Stimulated activated effector memory CD8-positive, alpha-beta T cell treated with anti-CD3 and anti-CD28 coated beads, Interleukin-12 subunit alpha, Interleukin-12 subunit beta, amount 100 ng/mL, for 72 hours (primary cell): ENCODE results near the gene RAB33B.
A peak's percentile ranks its signal among the peaks of the same experiment; 100 is the strongest.
"Not testable (repeated sequence)": the region's sequence is repeated elsewhere in the genome, so short reads cannot be mapped to it uniquely, and the experiment has no call there.

Experiments
- ATAC-seq: fragments of 150-1000 bp; cut with Tn5 transposase; 2 replicates; pipeline ENCODE4 v1.10.0; 2021
- DNase-seq, 2 donors: peaks; one replicate each; pipeline ENCODE4 v3.0.0; 2021 to 2022; ENCODE audit warnings: low spot score in 2 of 2
- H3K27ac Mint-ChIP-seq: one replicate; pipeline ENCODE4 v1.8.0; 2022; ENCODE audit warnings: mild to moderate bottlenecking, mixed read lengths
- H3K36me3 Mint-ChIP-seq: one replicate; pipeline ENCODE4 v1.8.0; 2022; ENCODE audit warnings: mild to moderate bottlenecking, mixed read lengths
- H3K4me1 Mint-ChIP-seq: one replicate; pipeline ENCODE4 v1.8.0; 2022; ENCODE audit warnings: mixed read lengths
- H3K4me3 Mint-ChIP-seq: one replicate; pipeline ENCODE4 v1.8.0; 2022; ENCODE audit warnings: mild to moderate bottlenecking, mixed read lengths
- H3K9me3 Mint-ChIP-seq: one replicate; pipeline ENCODE4 v1.8.0; 2022; ENCODE audit warnings: mixed read lengths

Gene RAB33B

GRCh38 chr4:139454111-139455045 lies at the start of gene RAB33B:
Gene RAB33B, plus strand, starts transcription at chr4:139454121. Its CDS starts 75 bp downstream, at chr4:139454196.
- H3K4me1 Mint-ChIP-seq: peaks cover 60% of the 10 kb centered on the region
- H3K9me3 Mint-ChIP-seq: no peaks in the 10 kb centered on the region
- peak; percentile 2 for ATAC-seq
- H3K36me3 Mint-ChIP-seq: peaks cover 29% of the 10 kb centered on the region
- peak in 1 of 2 donors; percentile 9 for DNase-seq
- peak within 1 kb of the TSS; percentile 96 for H3K4me3 Mint-ChIP-seq
- H3K27ac Mint-ChIP-seq: peak within 1 kb of the TSS; percentile 97

GRCh38 chr4:139410312-139410711 lies 43.6 kb upstream of the RAB33B start:
- ATAC-seq (no peak), DNase-seq (no peak)
- Mint-ChIP-seq H3K36me3 (no peaks in the 10 kb centered on the region), H3K9me3 (peaks cover 5% of the 10 kb centered on the region), H3K27ac (peak overlapping the region; percentile 1), H3K4me1 (no peaks in the 10 kb centered on the region), H3K4me3 (no peak overlapping the region)

GRCh38 chr4:139414671-139415210 lies 39.2 kb upstream of the RAB33B start:
- not testable (repeated sequence) for H3K4me3 Mint-ChIP-seq, DNase-seq, ATAC-seq, H3K27ac Mint-ChIP-seq, H3K36me3 Mint-ChIP-seq, H3K9me3 Mint-ChIP-seq
- H3K4me1 Mint-ChIP-seq: peaks cover 14% of the 10 kb centered on the region

DNA sequence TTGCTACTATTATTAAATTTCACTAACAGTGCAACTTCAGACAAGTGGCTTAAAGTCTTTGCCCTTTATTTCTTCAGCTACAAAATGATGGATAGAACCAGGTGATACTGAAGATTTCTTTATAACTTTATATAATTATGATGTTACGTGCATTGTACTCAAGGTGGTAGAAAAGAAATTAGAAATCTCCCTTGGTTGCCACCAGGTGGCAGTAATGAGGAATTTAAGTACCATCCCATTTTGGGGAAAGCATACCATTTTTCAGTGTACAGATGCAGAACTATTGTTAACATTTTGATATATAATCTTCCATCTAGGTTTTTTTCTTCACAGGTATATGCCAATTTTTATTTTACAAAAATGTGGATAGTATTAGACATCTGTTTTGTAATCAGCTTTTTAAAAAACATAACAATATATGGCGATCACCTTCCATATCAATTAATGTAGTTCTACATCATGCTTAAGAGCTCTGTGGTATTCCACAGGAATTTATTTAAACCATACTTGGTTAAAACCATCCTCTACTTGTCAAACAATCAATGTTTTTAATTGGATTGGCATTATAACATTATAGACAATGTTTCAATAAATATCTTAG lies 37.7 kb upstream of the RAB33B start:
- ATAC-seq (no peak), DNase-seq (no peak)
- H3K4me3 Mint-ChIP-seq: no peak overlapping the region
- H3K4me1 Mint-ChIP-seq: peaks cover 15% of the 10 kb centered on the region
- H3K36me3 Mint-ChIP-seq: peaks cover 8% of the 10 kb centered on the region
- no peak overlapping the region for H3K27ac Mint-ChIP-seq
- peaks cover 5% of the 10 kb centered on the region for H3K9me3 Mint-ChIP-seq

- Mint-ChIP-seq H3K27ac (peak overlapping the region; percentile 74), H3K4me1 (peaks cover 15% of the 10 kb centered on the region), H3K36me3 (peaks cover 8% of the 10 kb centered on the region), H3K4me3 (no peak overlapping the region), H3K9me3 (peaks cover 11% of the 10 kb centered on the region)
- peak; percentile 54 for ATAC-seq
- no peak for DNase-seq
Measured at GRCh38 chr4:139419388-139419914, 34.5 kb upstream of the RAB33B start.

DNA sequence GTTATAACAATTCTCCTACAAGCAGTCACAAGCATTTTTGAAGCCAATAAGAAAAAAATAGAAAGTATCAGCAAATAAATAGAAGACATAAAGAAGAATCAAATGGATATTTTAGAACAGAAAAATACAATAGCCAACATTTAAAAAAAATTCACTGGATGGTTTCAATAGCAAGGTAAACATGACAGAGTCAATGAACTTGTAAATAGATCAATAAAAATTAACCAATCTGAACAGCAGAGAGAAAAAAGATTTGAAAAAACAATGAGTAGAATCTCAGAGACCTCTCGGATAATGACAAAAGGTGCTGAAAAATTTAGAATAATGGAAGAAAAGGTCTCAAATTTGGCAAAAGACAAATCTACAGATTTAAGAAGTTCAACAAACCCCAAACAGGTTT lies 33.3 kb upstream of the RAB33B start:
- Mint-ChIP-seq H3K4me3 (no peak overlapping the region), H3K4me1 (peaks cover 15% of the 10 kb centered on the region), H3K36me3 (peaks cover 8% of the 10 kb centered on the region), H3K9me3 (peaks cover 6% of the 10 kb centered on the region), H3K27ac (no peak overlapping the region)
- ATAC-seq: no peak
- no peak for DNase-seq

DNA sequence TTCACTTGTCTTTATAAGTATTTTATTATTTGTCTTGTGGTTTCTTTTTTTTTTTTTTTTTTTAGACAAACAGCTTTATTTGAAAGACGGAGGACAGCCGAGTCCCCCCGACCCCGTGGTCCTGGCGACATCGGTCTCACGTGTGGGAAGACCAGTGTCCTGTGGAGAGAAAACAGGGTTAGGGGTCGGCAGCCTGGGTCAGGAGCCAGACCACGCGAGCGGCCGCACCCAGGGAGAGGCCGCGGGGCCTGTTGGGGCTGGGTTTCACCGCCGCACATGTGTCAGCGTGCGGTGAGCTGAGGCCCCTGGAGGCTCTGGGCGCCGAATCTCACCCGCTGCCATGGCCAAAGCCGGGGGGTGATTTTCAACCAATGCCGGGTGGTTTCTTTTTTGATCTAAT lies 17.8 kb upstream of the RAB33B start:
- Mint-ChIP-seq H3K36me3 (no peaks in the 10 kb centered on the region), H3K4me1 (no peaks in the 10 kb centered on the region), H3K27ac (peak overlapping the region; percentile 24), H3K4me3 (peak overlapping the region; percentile 19), H3K9me3 (peaks cover 15% of the 10 kb centered on the region)
- no peak for DNase-seq
- no peak for ATAC-seq

DNA sequence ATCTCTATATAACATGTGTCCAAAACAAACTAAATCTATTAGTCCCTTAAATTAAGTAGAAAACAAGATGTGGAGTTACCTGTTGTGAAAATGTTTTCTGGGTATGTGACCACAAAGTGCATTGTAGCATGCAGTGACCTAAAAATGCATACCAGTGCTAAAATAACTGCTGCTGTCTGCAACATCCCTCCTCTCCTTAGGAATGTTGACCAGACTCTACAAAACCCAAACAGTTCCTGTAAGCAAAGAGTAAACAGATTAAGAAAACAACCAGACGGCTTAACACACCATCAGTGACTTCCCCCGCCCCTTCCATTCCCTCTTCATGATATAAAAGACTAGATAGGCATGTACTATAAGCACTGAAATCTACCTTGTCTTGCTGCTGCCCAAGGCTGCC lies 15.8 kb upstream of the RAB33B start:
- DNase-seq (no peak), ATAC-seq (no peak)
- H3K9me3 Mint-ChIP-seq: peaks cover 15% of the 10 kb centered on the region
- no peaks in the 10 kb centered on the region for H3K4me1 Mint-ChIP-seq
- H3K27ac Mint-ChIP-seq: no peak overlapping the region
- no peak overlapping the region for H3K4me3 Mint-ChIP-seq
- no peaks in the 10 kb centered on the region for H3K36me3 Mint-ChIP-seq

DNA sequence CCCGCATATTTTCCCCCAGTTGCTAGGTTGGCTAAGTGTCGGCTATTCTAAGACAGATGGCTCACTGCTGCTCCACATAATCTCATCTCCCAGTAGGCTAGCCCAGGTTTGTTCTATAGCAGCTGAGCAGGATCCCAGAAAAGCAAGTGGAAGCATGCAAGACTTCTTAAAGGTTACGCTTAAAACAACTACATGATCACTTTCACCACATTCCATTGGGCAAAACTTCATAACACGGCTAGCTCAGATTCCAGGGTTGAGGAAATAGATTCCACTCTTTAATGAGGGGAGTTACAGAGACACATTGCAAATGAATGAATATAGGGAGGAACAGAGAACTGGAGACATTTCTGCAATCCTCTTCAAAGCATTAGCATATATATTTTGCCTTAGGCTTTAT lies 12.9 kb upstream of the RAB33B start:
- no peak overlapping the region for H3K27ac Mint-ChIP-seq
- H3K9me3 Mint-ChIP-seq: peaks cover 15% of the 10 kb centered on the region
- ATAC-seq (no peak), DNase-seq (no peak)
- H3K4me3 Mint-ChIP-seq: no peak overlapping the region
- H3K4me1 Mint-ChIP-seq: no peaks in the 10 kb centered on the region
- no peaks in the 10 kb centered on the region for H3K36me3 Mint-ChIP-seq

DNA sequence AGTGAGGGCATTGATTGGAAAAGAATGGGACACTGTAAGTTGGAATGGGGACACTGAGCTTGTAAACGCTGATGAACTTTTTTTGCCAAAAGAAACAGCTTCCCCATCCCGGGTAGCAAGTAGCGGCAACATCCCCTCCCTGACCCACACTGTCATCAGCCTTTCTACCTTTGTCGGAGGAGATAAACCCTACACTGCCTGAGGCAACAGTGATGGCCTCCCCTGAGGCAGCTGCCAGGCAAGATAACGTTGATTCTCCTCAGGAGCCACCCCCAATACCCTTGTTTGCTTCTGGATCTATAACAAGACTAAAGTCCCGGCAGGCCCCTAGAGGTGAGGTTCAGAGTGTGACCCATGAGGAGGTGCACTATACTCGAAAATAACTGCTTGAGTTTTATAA lies 10.3 kb upstream of the RAB33B start:
- Mint-ChIP-seq H3K4me3 (no peak overlapping the region), H3K27ac (no peak overlapping the region), H3K9me3 (peaks cover 9% of the 10 kb centered on the region), H3K4me1 (no peaks in the 10 kb centered on the region), H3K36me3 (no peaks in the 10 kb centered on the region)
- DNase-seq (no peak), ATAC-seq (no peak)

DNA sequence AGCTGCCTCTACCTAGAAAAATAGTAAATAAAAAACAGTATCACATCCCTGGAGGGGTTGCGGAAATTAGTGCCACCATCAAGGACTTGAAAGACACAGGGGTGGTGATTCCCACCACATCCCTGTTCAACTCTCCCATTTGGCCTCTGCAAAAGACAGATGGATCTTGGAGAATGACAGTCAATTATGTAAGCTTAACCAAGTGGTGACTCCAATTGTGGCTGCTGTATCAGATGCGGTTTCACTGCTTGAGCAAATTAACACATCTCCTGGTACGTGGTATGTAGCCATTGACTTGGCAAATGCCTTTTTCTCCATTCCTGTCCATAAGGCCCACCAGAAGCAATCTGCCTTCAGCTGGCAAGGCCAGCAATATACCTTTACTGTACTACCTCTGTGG lies 9.0 kb upstream of the RAB33B start:
- H3K36me3 Mint-ChIP-seq, ATAC-seq, H3K4me1 Mint-ChIP-seq, H3K27ac Mint-ChIP-seq, H3K9me3 Mint-ChIP-seq, H3K4me3 Mint-ChIP-seq, DNase-seq: not testable (repeated sequence)

- not testable (repeated sequence) for DNase-seq, H3K9me3 Mint-ChIP-seq, H3K36me3 Mint-ChIP-seq
Measured at GRCh38 chr4:139447078-139447477, 6.8 kb upstream of the RAB33B start.

GRCh38 chr4:139450586-139450985 lies 3.3 kb upstream of the RAB33B start:
- Mint-ChIP-seq H3K4me1 (peaks cover 23% of the 10 kb centered on the region), H3K4me3 (no peak overlapping the region), H3K9me3 (no peaks in the 10 kb centered on the region), H3K36me3 (peaks cover 21% of the 10 kb centered on the region), H3K27ac (no peak overlapping the region)
- no peak for DNase-seq
- no peak for ATAC-seq

More at GRCh38 chr4:139447078-139447477, 6.8 kb upstream of the RAB33B start:
- not testable (repeated sequence) for H3K4me1 Mint-ChIP-seq, H3K27ac Mint-ChIP-seq, ATAC-seq, H3K4me3 Mint-ChIP-seq

GRCh38 chr4:139451997-139452396 lies 1.9 kb upstream of the RAB33B start:
- H3K27ac Mint-ChIP-seq: no peak overlapping the region
- peaks cover 36% of the 10 kb centered on the region for H3K4me1 Mint-ChIP-seq
- DNase-seq (no peak), ATAC-seq (no peak)
- peak overlapping the region; percentile 96 for H3K4me3 Mint-ChIP-seq
- H3K9me3 Mint-ChIP-seq: no peaks in the 10 kb centered on the region
- peaks cover 21% of the 10 kb centered on the region for H3K36me3 Mint-ChIP-seq

DNA sequence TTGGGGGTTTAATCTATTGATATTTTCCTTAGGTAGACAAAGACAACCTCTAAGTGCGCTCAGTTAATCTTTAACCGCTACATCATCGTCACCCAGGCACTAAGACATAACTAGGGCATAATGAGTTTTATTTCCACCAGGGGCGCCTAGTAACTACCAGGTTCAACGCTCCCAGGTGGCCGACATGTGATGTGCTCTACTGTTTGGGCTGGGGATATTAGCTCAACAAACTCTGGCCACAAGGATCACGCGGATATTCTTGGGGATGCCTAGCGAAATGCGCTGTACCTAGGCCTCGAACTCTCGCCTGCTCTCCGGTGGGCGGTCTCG lies 915 bp upstream of the RAB33B start:
- peak overlapping the region; percentile 96 for H3K4me3 Mint-ChIP-seq
- no peaks in the 10 kb centered on the region for H3K9me3 Mint-ChIP-seq
- DNase-seq: no peak
- ATAC-seq: peak; percentile 69
- peak overlapping the region; percentile 97 for H3K27ac Mint-ChIP-seq
- peaks cover 21% of the 10 kb centered on the region for H3K36me3 Mint-ChIP-seq
- peaks cover 46% of the 10 kb centered on the region for H3K4me1 Mint-ChIP-seq
